T47D (cell line): ENCODE results near the gene TCN2.
"Not testable (repeated sequence)": the region's sequence is repeated elsewhere in the genome, so short reads cannot be mapped to it uniquely, and the experiment has no call there.

Experiments
- DNase-seq, 2 experiments: peaks; one replicate each; pipeline versions ENCODE4 v3.0.0 to v3.0.0-alpha.2; 2011 to 2012; ENCODE audit warnings: low read depth in 1 of 2, low spot score in 1 of 2
- JUND ChIP-seq: IDR thresholded peaks from 2 replicates; pipeline ENCODE4 v1.6.1; 2012; ENCODE audit warnings: low read depth
- in situ Hi-C: cut with HindIII; loops from 2 replicates; pipeline ENCODE4 v1.10.0; 2016; ENCODE audit warnings: low sequenced_read_pairs, low pct_unique_long_range_greater_than_20kb

Gene TCN2

GRCh38 chr22:30606455-30607299, at the start of gene TCN2:
TSS of gene TCN2 (plus strand) at chr22:30607174. CDS start at chr22:30607332, 158 bp downstream.
- no peak for TF ChIP-seq JUND
- DNase-seq = peak in 1 of 2 experiments; percentile 15
- in situ Hi-C loops = no loop called here

- TF ChIP-seq JUND = no peak
- in situ Hi-C loops = no loop called here
- DNase-seq = no peak
These were observed 49.7 kb upstream of the TCN2 start for GRCh38 chr22:30557243-30557642.

- in situ Hi-C loops = no loop called here
- no peak for DNase-seq
- TF ChIP-seq JUND = no peak
These were observed 47.1 kb upstream of the TCN2 start for GRCh38 chr22:30559889-30560288.

GRCh38 chr22:30560643-30561202, 46.3 kb upstream of the TCN2 start:
- in situ Hi-C loops, DNase-seq: not testable (repeated sequence)

GRCh38 chr22:30561402-30562189, 45.4 kb upstream of the TCN2 start:
- TF ChIP-seq JUND = no peak
- no peak for DNase-seq
- in situ Hi-C loops = no loop called here

GRCh38 chr22:30562366-30562765, 44.6 kb upstream of the TCN2 start:
- in situ Hi-C loops = no loop called here
- no peak for TF ChIP-seq JUND
- no peak for DNase-seq

GRCh38 chr22:30564045-30564760, 42.8 kb upstream of the TCN2 start:
- no peak for DNase-seq

GRCh38 chr22:30564761-30565119, 42.2 kb upstream of the TCN2 start:
- in situ Hi-C loops = no loop called here
- DNase-seq = no peak
- TF ChIP-seq JUND = no peak

More at GRCh38 chr22:30564045-30564760, 42.8 kb upstream of the TCN2 start:
- in situ Hi-C loops = no loop called here
- TF ChIP-seq JUND = no peak

GRCh38 chr22:30565341-30565740, 41.6 kb upstream of the TCN2 start:
- no peak for TF ChIP-seq JUND
- no peak for DNase-seq
- in situ Hi-C loops = no loop called here

- in situ Hi-C loops = no loop called here
- no peak for TF ChIP-seq JUND
- no peak for DNase-seq
These were observed 40.8 kb upstream of the TCN2 start for GRCh38 chr22:30566125-30566524.

GRCh38 chr22:30567277-30567676, 39.7 kb upstream of the TCN2 start:
- DNase-seq, in situ Hi-C loops: not testable (repeated sequence)

GRCh38 chr22:30568137-30568805, 38.7 kb upstream of the TCN2 start:
- TF ChIP-seq JUND = no peak
- no peak for DNase-seq
- in situ Hi-C loops = no loop called here
